Ammon's horn (tissue), 1 donor: ENCODE data around the gene KCNF1.

Experiments used
- DNase-seq: peaks from one replicate; pipeline ENCODE4 v3.0.0-alpha.2; 2016; ENCODE audit warnings: low spot score

KCNF1 gene

GRCh38 chr2:10920764-10921388 is 9.1 kb downstream of the KCNF1 start:
- DNase-seq, result no peak

- DNase-seq, result no peak
These were observed 9.8 kb downstream of the KCNF1 start for GRCh38 chr2:10921525-10921924.

- no peak for DNase-seq
These were observed 10.7 kb downstream of the KCNF1 start for GRCh38 chr2:10922307-10923007.

GRCh38 chr2:10923008-10923375 is 11.3 kb downstream of the KCNF1 start:
- no peak for DNase-seq

- no peak for DNase-seq
These were observed 12.2 kb downstream of the KCNF1 start for GRCh38 chr2:10923965-10924364.

- no peak for DNase-seq
These were observed 12.7 kb downstream of the KCNF1 start for GRCh38 chr2:10924441-10924840.

GRCh38 chr2:10924859-10925258 is 13.1 kb downstream of the KCNF1 start:
- no peak for DNase-seq

GRCh38 chr2:10926191-10926820 is 14.6 kb downstream of the KCNF1 start:
- DNase-seq, result no peak

GRCh38 chr2:10930721-10931516 is 19.2 kb downstream of the KCNF1 start:
- no peak for DNase-seq

- DNase-seq, result no peak
These were observed 20.0 kb downstream of the KCNF1 start for GRCh38 chr2:10931710-10932255.

- DNase-seq, result no peak
These were observed 20.8 kb downstream of the KCNF1 start for GRCh38 chr2:10932345-10933151.

GRCh38 chr2:10933700-10934225 is 22.0 kb downstream of the KCNF1 start:
- no peak for DNase-seq

- DNase-seq, result no peak
These were observed 22.7 kb downstream of the KCNF1 start for GRCh38 chr2:10934308-10934978.

GRCh38 chr2:10934979-10935350 is 23.2 kb downstream of the KCNF1 start:
- no peak for DNase-seq

- no peak for DNase-seq
These were observed 23.7 kb downstream of the KCNF1 start for GRCh38 chr2:10935366-10935918.

- peak; percentile 73 for DNase-seq
These were observed 24.5 kb downstream of the KCNF1 start for GRCh38 chr2:10935953-10936942.

- DNase-seq, result no peak
These were observed 27.3 kb downstream of the KCNF1 start for GRCh38 chr2:10939058-10939457.

- DNase-seq, result no peak
These were observed 28.9 kb downstream of the KCNF1 start for GRCh38 chr2:10940596-10940995.

- DNase-seq, result no peak
These were observed 29.6 kb downstream of the KCNF1 start for GRCh38 chr2:10941383-10941782.
